Panc1 (cell line): ENCODE data around the gene OVCH1. TPM values are rescaled to one million over a fixed set of nuclear protein-coding genes. Genes with fewer than 3 reads are reported as not detected.

Experiments
- total RNA-seq: library from RNA; stranded (reverse); gene quantifications from one replicate; pipeline ENCODE4 v1.2.1, GENCODE V29; 2021; ENCODE audit not compliant: unreplicated experiment

OVCH1 gene
- total RNA-seq, 1 experiment from 2014 or later = not detected

Other genes starting within 250 kb of the OVCH1 start
- gene ERGIC2, start 116.5 kb downstream of the OVCH1 start, total RNA-seq = 90.2 TPM